Mucosa of rectum (tissue), 2 donors: ENCODE data around the gene RBM44.
"Not testable (repeated sequence)": the region's sequence is repeated elsewhere in the genome, so short reads cannot be mapped to it uniquely, and the experiment has no call there.

Experiments
- H3K27ac ChIP-seq, 2 donors: one replicate each; pipeline ENCODE4 v1.7.0; 2013; ENCODE audit warnings: inconsistent platforms in 2 of 2, low read depth in 2 of 2, low read length in 2 of 2
- H3K27me3 ChIP-seq, 2 donors: one replicate each; pipeline ENCODE4 v1.7.0; 2013; ENCODE audit warnings: low read length in 2 of 2; ENCODE audit not compliant: control insufficient read depth in 2 of 2, insufficient read depth in 2 of 2
- H3K36me3 ChIP-seq, 2 donors: one replicate each; pipeline ENCODE4 v1.7.0; 2013; ENCODE audit warnings: low read length in 2 of 2; ENCODE audit not compliant: control insufficient read depth in 2 of 2, insufficient read depth in 2 of 2
- H3K4me1 ChIP-seq, 2 donors: one replicate each; pipeline ENCODE4 v1.7.0; 2013; ENCODE audit warnings: low read length in 2 of 2, mild to moderate bottlenecking in 1 of 2; ENCODE audit not compliant: control insufficient read depth in 2 of 2, insufficient read depth in 2 of 2
- H3K4me3 ChIP-seq, 2 donors: one replicate each; pipeline ENCODE4 v1.7.0; 2013; ENCODE audit warnings: low read length in 2 of 2
- H3K9ac ChIP-seq, 2 donors: one replicate each; pipeline ENCODE4 v1.7.0; 2013; ENCODE audit warnings: low read length in 2 of 2, low read depth in 1 of 2, mild to moderate bottlenecking in 1 of 2
- H3K9me3 ChIP-seq, 2 donors: one replicate each; pipeline ENCODE4 v1.7.0; 2013; ENCODE audit warnings: low read length in 2 of 2; ENCODE audit not compliant: control insufficient read depth in 2 of 2
- donor health status: healthy.
- donor health status: Normal muscosa, but diverticular disease.

Gene RBM44

GRCh38 chr2:237779521-237779920, 19.1 kb upstream of the RBM44 start:
- peaks cover 59 to 61% of the 10 kb centered on the region in 2 donors for H3K36me3 ChIP-seq
- no peak overlapping the region for H3K27ac ChIP-seq
- H3K9me3 ChIP-seq: no peaks in the 10 kb centered on the region
- no peak overlapping the region for H3K9ac ChIP-seq
- no peaks in the 10 kb centered on the region for H3K4me1 ChIP-seq
- no peaks in the 10 kb centered on the region for H3K27me3 ChIP-seq
- no peak overlapping the region for H3K4me3 ChIP-seq

DNA sequence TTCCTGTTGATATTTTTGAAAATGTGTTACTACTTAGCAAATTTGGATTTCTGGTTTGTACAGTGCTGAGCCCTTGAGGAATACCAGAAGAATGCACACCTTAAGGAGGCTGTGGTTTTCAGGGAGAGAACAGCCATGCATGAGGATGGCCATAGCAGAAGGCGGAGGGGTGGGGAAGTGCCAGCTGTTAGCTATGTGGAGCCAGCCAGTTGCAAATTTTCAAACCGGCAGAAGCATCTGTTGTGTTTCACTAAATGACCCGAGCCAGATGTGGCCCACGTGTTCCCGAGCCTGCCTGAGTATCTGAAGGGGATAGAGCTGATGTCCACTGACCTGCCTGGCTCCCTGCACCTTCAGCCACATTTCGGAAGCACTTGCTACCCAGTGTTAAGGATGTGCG, 16.4 kb upstream of the RBM44 start:
- Histone ChIP-seq H3K36me3 (peaks cover 44 to 48% of the 10 kb centered on the region in 2 donors), H3K27me3 (no peaks in the 10 kb centered on the region), H3K4me1 (no peaks in the 10 kb centered on the region), H3K4me3 (no peak overlapping the region), H3K9me3 (peaks cover 0 to 4% of the 10 kb centered on the region in 2 donors), H3K27ac (no peak overlapping the region), H3K9ac (no peak overlapping the region)

- H3K9me3 ChIP-seq, H3K9ac ChIP-seq, H3K27ac ChIP-seq, H3K4me3 ChIP-seq, H3K27me3 ChIP-seq, H3K4me1 ChIP-seq: not testable (repeated sequence)
- peaks cover 34 to 37% of the 10 kb centered on the region in 2 donors for H3K36me3 ChIP-seq
These were observed 14.9 kb upstream of the RBM44 start for GRCh38 chr2:237783678-237784077.

- no peaks in the 10 kb centered on the region for H3K27me3 ChIP-seq
- H3K36me3 ChIP-seq: peaks cover 7% of the 10 kb centered on the region in 2 donors
- H3K9ac ChIP-seq: no peak overlapping the region
- no peak overlapping the region for H3K4me3 ChIP-seq
- H3K27ac ChIP-seq: no peak overlapping the region
- H3K9me3 ChIP-seq: peaks cover 0 to 4% of the 10 kb centered on the region in 2 donors
- no peaks in the 10 kb centered on the region for H3K4me1 ChIP-seq
These were observed 11.6 kb upstream of the RBM44 start for GRCh38 chr2:237786936-237787335.

GRCh38 chr2:237790353-237790752, 8.2 kb upstream of the RBM44 start:
- Histone ChIP-seq H3K9ac (no peak overlapping the region), H3K4me1 (no peaks in the 10 kb centered on the region), H3K9me3 (peaks cover 0 to 4% of the 10 kb centered on the region in 2 donors), H3K4me3 (no peak overlapping the region), H3K36me3 (peaks cover 0 to 2% of the 10 kb centered on the region in 2 donors), H3K27me3 (no peaks in the 10 kb centered on the region), H3K27ac (no peak overlapping the region)

- H3K36me3 ChIP-seq: no peaks in the 10 kb centered on the region
- no peaks in the 10 kb centered on the region for H3K4me1 ChIP-seq
- no peaks in the 10 kb centered on the region for H3K9me3 ChIP-seq
- no peak overlapping the region for H3K27ac ChIP-seq
- H3K27me3 ChIP-seq: no peaks in the 10 kb centered on the region
- no peak overlapping the region for H3K9ac ChIP-seq
- H3K4me3 ChIP-seq: no peak overlapping the region
These were observed 6.4 kb upstream of the RBM44 start for GRCh38 chr2:237791977-237792727.

- Histone ChIP-seq H3K9ac (no peak overlapping the region), H3K4me1 (no peaks in the 10 kb centered on the region), H3K27ac (no peak overlapping the region), H3K36me3 (no peaks in the 10 kb centered on the region), H3K9me3 (peaks cover 0 to 2% of the 10 kb centered on the region in 2 donors), H3K4me3 (no peak overlapping the region), H3K27me3 (no peaks in the 10 kb centered on the region)
These were observed 1.3 kb upstream of the RBM44 start for GRCh38 chr2:237797253-237797652.

GRCh38 chr2:237799060-237799428, 465 bp downstream of the RBM44 start:
- H3K27ac ChIP-seq: no peak overlapping the region
- H3K9ac ChIP-seq: no peak overlapping the region
- H3K9me3 ChIP-seq: peaks cover 0 to 2% of the 10 kb centered on the region in 2 donors
- H3K4me3 ChIP-seq: no peak overlapping the region
- H3K4me1 ChIP-seq: no peaks in the 10 kb centered on the region
- no peaks in the 10 kb centered on the region for H3K36me3 ChIP-seq
- no peaks in the 10 kb centered on the region for H3K27me3 ChIP-seq

GRCh38 chr2:237801466-237801865, 2.9 kb downstream of the RBM44 start:
- Histone ChIP-seq H3K27me3 (no peaks in the 10 kb centered on the region), H3K9ac (no peak overlapping the region), H3K4me3 (no peak overlapping the region), H3K36me3 (no peaks in the 10 kb centered on the region), H3K27ac (no peak overlapping the region), H3K9me3 (peaks cover 0 to 2% of the 10 kb centered on the region in 2 donors), H3K4me1 (no peaks in the 10 kb centered on the region)

DNA sequence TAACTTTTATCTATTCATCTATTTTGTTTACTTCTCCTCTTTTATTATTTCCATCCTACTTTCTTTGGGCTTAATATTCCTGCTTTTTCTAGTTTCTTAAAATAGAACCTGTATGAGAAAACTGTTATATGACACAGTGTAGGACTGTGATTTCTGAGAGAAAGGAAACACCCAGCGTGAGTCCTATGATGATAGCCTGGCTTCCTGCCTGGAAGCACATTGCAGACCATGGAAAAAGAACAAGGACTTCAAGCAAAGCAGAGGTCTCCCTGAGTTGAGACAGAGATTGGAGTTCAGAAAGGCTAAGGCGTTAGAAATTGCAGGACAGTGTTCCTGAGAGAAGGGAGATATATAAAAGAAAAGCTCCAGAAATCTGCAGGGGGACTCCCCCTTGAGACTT, 7.8 kb downstream of the RBM44 start:
- H3K36me3 ChIP-seq: no peaks in the 10 kb centered on the region
- H3K4me3 ChIP-seq: no peak overlapping the region
- no peaks in the 10 kb centered on the region for H3K27me3 ChIP-seq
- no peaks in the 10 kb centered on the region for H3K4me1 ChIP-seq
- no peak overlapping the region for H3K9ac ChIP-seq
- no peaks in the 10 kb centered on the region for H3K9me3 ChIP-seq
- no peak overlapping the region for H3K27ac ChIP-seq
